HepG2 (cell line): Measurements from ENCODE around the gene UBQLN1. TPM values are rescaled to one million over a fixed set of nuclear protein-coding genes. Genes with fewer than 3 reads are reported as not detected.

ENCODE experiments used
- ATAC-seq: fragments of 200-7000 bp; cut with Tn5 transposase; 3 replicates; pipeline ENCODE4 v1.9.1; 2020; ENCODE audit warnings: mild to moderate bottlenecking, moderate library complexity
- BruUV-seq: library from RNA; stranded (reverse); fragments of 400-500 nt; replicated peaks from 2 replicates; lab custom pipeline; 2021; lab: Mats Ljungman, UMichigan
- CTCF ChIA-PET: fragments of 300-600 bp; formaldehyde crosslinking; extraction: SDS; loops from one replicate; lab custom pipeline; 2021; ENCODE audit warnings: low total read pairs, inconsistent platforms, low intra/inter-chr PET ratio; lab: Yijun Ruan, JAX
- POLR2A ChIA-PET: fragments of 350-600 bp; sonication (Branson Sonifier 250); formaldehyde crosslinking; loops from one replicate; lab custom pipeline; 2020; ENCODE audit warnings: antibody characterized with exemption, inconsistent platforms; lab: Yijun Ruan, JAX
- DNase-seq: peaks from one replicate; pipeline ENCODE4 v3.0.0-alpha.2; 2015; ENCODE audit warnings: low spot score
- FAIRE-seq: peaks from 3 replicates; lab custom pipeline; 2011; peaks lifted over from hg19 to GRCh38; lab: Jason Lieb, UNC
- H2AFZ ChIP-seq: one replicate; pipeline ENCODE4 v1.6.1; 2011; ENCODE audit warnings: low read length, inconsistent platforms
- H3K27ac ChIP-seq: fragments of 300-600 bp; 3 replicates; pipeline ENCODE4 v1.8.0; 2011; ENCODE audit warnings: mixed run types, mild to moderate bottlenecking, mixed read lengths, low read length, inconsistent platforms; ENCODE audit not compliant: insufficient read depth; ENCODE audit errors: extremely low read length
- H3K27me3 ChIP-seq, 2 experiments: fragments of 200-600 bp in 1 of 2; 2 replicates in 1 of 2; 3 replicates in 1 of 2; pipeline versions ENCODE4 v1.6.0 to v1.8.0; 2011; ENCODE audit warnings: low read length in 2 of 2, mild to moderate bottlenecking in 2 of 2, moderate library complexity in 2 of 2, inconsistent platforms in 1 of 2; ENCODE audit not compliant: insufficient read depth in 2 of 2, control insufficient read depth in 1 of 2
- H3K36me3 ChIP-seq, 2 experiments: fragments of 200-600 bp in 1 of 2; replicated peaks in 1 of 2; 2 replicates in 1 of 2; 3 replicates in 1 of 2; pipeline versions ENCODE4 v1.5.1 to v1.8.0; 2011; ENCODE audit warnings: low read length in 2 of 2, inconsistent platforms in 1 of 2; ENCODE audit not compliant: insufficient read depth in 2 of 2, control insufficient read depth in 1 of 2
- H3K4me1 ChIP-seq: 2 replicates; pipeline ENCODE4 v1.5.1; 2012; ENCODE audit warnings: low read length, inconsistent platforms; ENCODE audit not compliant: insufficient read depth
- H3K4me2 ChIP-seq: 2 replicates; pipeline ENCODE4 v1.6.0; 2011; ENCODE audit warnings: low read depth, low read length, inconsistent platforms
- H3K4me3 ChIP-seq, 3 experiments: fragments of 200-600 bp in 1 of 3; sonication (generic), shearing (Covaris generic) in 1 of 3; replicated peaks in 1 of 3; 2 replicates each; pipeline ENCODE4 v1.5.1; 2011 to 2016; ENCODE audit warnings: low read length in 3 of 3, inconsistent platforms in 2 of 3, low read depth in 2 of 3, mild to moderate bottlenecking in 2 of 3, control low read depth in 1 of 3, mixed read lengths in 1 of 3; ENCODE audit not compliant: insufficient read depth in 1 of 3
- H3K79me2 ChIP-seq: one replicate; pipeline ENCODE4 v1.6.1; 2011; ENCODE audit warnings: low read length, inconsistent platforms; ENCODE audit not compliant: insufficient read depth
- H3K9ac ChIP-seq: 2 replicates; pipeline ENCODE4 v1.6.0; 2011; ENCODE audit warnings: mild to moderate bottlenecking, low read depth, low read length, inconsistent platforms; ENCODE audit not compliant: insufficient read depth
- H3K9me3 ChIP-seq: 2 replicates; pipeline ENCODE4 v1.5.1; 2012; ENCODE audit warnings: mild to moderate bottlenecking, low read length
- H4K20me1 ChIP-seq: 2 replicates; pipeline ENCODE4 v1.6.0; 2011; ENCODE audit warnings: inconsistent platforms, mild to moderate bottlenecking, low read length, moderate library complexity; ENCODE audit not compliant: insufficient read depth
- HDAC6 ChIP-seq: fragments of 200-600 bp; sonication (generic); IDR thresholded peaks from 2 replicates; pipeline ENCODE4 v1.7.0; 2017; ENCODE audit warnings: mild to moderate bottlenecking, antibody characterized with exemption, low read length, low read depth
- HNRNPK ChIP-seq: fragments of 200-400 bp; formaldehyde crosslinking; IDR thresholded peaks from 2 replicates; pipeline ENCODE4 v1.6.1; 2018; ENCODE audit warnings: low read length, low read depth, moderate library complexity, mild to moderate bottlenecking; ENCODE audit not compliant: poor library complexity, severe bottlenecking
- HOMEZ ChIP-seq: IDR thresholded peaks from 2 replicates; pipeline ENCODE4 v1.6.1; 2016; ENCODE audit warnings: low read depth
- MTF2 ChIP-seq: sonication (generic); formaldehyde crosslinking; IDR thresholded peaks from 2 replicates; pipeline ENCODE4 v1.5.0; 2020; ENCODE audit warnings: missing genetic modification reagents, borderline replicate concordance
- MXD1 ChIP-seq: sonication (generic); formaldehyde crosslinking; IDR thresholded peaks from 2 replicates; pipeline ENCODE4 v1.4.0; 2020; ENCODE audit warnings: mild to moderate bottlenecking, missing genetic modification reagents
- NCOA2 ChIP-seq: sonication (generic); formaldehyde crosslinking; IDR thresholded peaks from 2 replicates; pipeline ENCODE4 v1.8.0; 2022; ENCODE audit warnings: inconsistent platforms
- PCBP1 ChIP-seq: fragments of 200-400 bp; formaldehyde crosslinking; IDR thresholded peaks from 2 replicates; pipeline ENCODE4 v1.6.1; 2017; ENCODE audit warnings: mild to moderate bottlenecking, low read depth, low read length, borderline replicate concordance
- PRMT3 ChIP-seq: sonication (generic); formaldehyde crosslinking; IDR thresholded peaks from 2 replicates; pipeline ENCODE4 v1.8.1; 2022; ENCODE audit warnings: low read depth, mild to moderate bottlenecking, moderate library complexity, missing genetic modification reagents, borderline replicate concordance
- RBM22 ChIP-seq: fragments of 200-400 bp; formaldehyde crosslinking; optimal IDR thresholded peaks from 2 replicates; pipeline ENCODE3; 2017; ENCODE audit warnings: mild to moderate bottlenecking, low read length, moderate library complexity
- SOX5 ChIP-seq: IDR thresholded peaks from 2 replicates; pipeline ENCODE4 v1.6.1; 2016; ENCODE audit warnings: borderline replicate concordance
- TP53 ChIP-seq: sonication (generic); formaldehyde crosslinking; conservative IDR thresholded peaks from 2 replicates; pipeline ENCODE4 v1.4.0; 2020; ENCODE audit warnings: missing genetic modification reagents
- ZBTB1 ChIP-seq: sonication (generic); formaldehyde crosslinking; IDR thresholded peaks from 2 replicates; pipeline ENCODE4 v1.4.0; 2020; ENCODE audit warnings: missing genetic modification reagents, borderline replicate concordance
- ZFP36L2 ChIP-seq: sonication (generic); formaldehyde crosslinking; IDR thresholded peaks from 2 replicates; pipeline ENCODE4 v1.4.0; 2020; ENCODE audit warnings: missing genetic modification reagents
- ZNF160 ChIP-seq: sonication (generic); formaldehyde crosslinking; IDR thresholded peaks from 2 replicates; pipeline ENCODE4 v1.8.0; 2022; ENCODE audit warnings: mild to moderate bottlenecking, inconsistent platforms, missing genetic modification reagents
- ZNF260 ChIP-seq: sonication (generic); formaldehyde crosslinking; IDR thresholded peaks from 2 replicates; pipeline ENCODE4 v1.4.0; 2020; ENCODE audit warnings: missing genetic modification reagents, low read depth, mild to moderate bottlenecking, borderline replicate concordance
- ZNF34 ChIP-seq: sonication (generic); formaldehyde crosslinking; IDR thresholded peaks from 2 replicates; pipeline ENCODE4 v1.4.0; 2020; ENCODE audit warnings: mild to moderate bottlenecking, missing genetic modification reagents, borderline replicate concordance
- ZNF672 ChIP-seq: sonication (generic); formaldehyde crosslinking; IDR thresholded peaks from 2 replicates; pipeline ENCODE4 v1.8.1; 2022; ENCODE audit warnings: missing genetic modification reagents
- WGBS: methylation state at CpG from one replicate; pipeline ENCODE4 v1.1.6; 2017; ENCODE audit warnings: low lambda C conversion rate; 5-methylcytosine and 5-hydroxymethylcytosine counted together
- in situ Hi-C: cut with HindIII; loops from 2 replicates; pipeline ENCODE4 v1.10.0; 2017; ENCODE audit warnings: low pct_unique_long_range_greater_than_20kb; ENCODE audit not compliant: extremely low pct_ligation_motif_present
- intact Hi-C: fragments of 100-400 bp; cut with micrococcal nuclease; formaldehyde crosslinking; loops from one replicate; pipeline ENCODE4 v1.10.0; 2022; ENCODE audit not compliant: unreplicated experiment
- polyA plus RNA-seq, 8 experiments: library from polyadenylated mRNA; depleted of rRNA in 3 of 8; stranded (reverse) in 7 of 8; unstranded in 1 of 8; fragments of >200 nt; fragmentation: Illumina TruSeq in 4 of 8; extraction: Trizol in 4 of 8; gene quantifications; 2 replicates each; pipeline versions ENCODE4 v1.2.1 to v1.2.3, GENCODE V29; 2011 to 2016; ENCODE audit warnings: low read depth in 4 of 8, missing spikeins in 1 of 8, mixed read lengths in 1 of 8; ENCODE audit not compliant: insufficient read depth in 1 of 8
- total RNA-seq, 5 experiments: library from RNA; depleted of rRNA; stranded (reverse); fragments of >200 nt; fragmentation: Illumina TruSeq; extraction: Trizol; gene quantifications; 2 replicates each; pipeline ENCODE4 v1.2.3, GENCODE V29; 2016; ENCODE audit warnings: low read depth in 1 of 5

Gene UBQLN1
- total and polyA plus RNA-seq, 2 of the 13 experiments (the other 11 are each of a cell fraction or from before 2014, with no cell fraction given) = 78.1 to 83.8 TPM

- H3K27ac ChIP-seq = no peak overlapping the region
- in situ Hi-C loops = no loop called here
- peaks cover 0 to 6% of the 10 kb centered on the region in 2 experiments; a peak in 3 of 5 replicates for H3K36me3 ChIP-seq
- no peak overlapping the region for H3K9ac ChIP-seq
- H3K4me2 ChIP-seq = no peak overlapping the region
- no peaks in the 10 kb centered on the region for H3K9me3 ChIP-seq
- no peak for FAIRE-seq
- no peak for ATAC-seq
- intact Hi-C loops = no loop called here
- no peaks in the 10 kb centered on the region for H3K27me3 ChIP-seq
- no peaks in the 10 kb centered on the region for H3K79me2 ChIP-seq
- no TSS peak for BruUV-seq
- no peak overlapping the region for H2AFZ ChIP-seq
- H3K4me3 ChIP-seq = no peak overlapping the region
- H3K4me1 ChIP-seq = no peaks in the 10 kb centered on the region
- H4K20me1 ChIP-seq = no peaks in the 10 kb centered on the region
- CTCF ChIA-PET = interaction anchor here (3.8 kb wide), 1 partner anchor 25 kb away, joined by 51 read pairs; the partner anchor contains the start of gene IDNK
- POLR2A ChIA-PET = interaction anchor here (1.2 kb wide), 1 partner anchor 26 kb away, joined by 4 read pairs; no protein-coding TSS in a partner anchor
- 98% methylated on average over 6 of the region's 8 CpGs for WGBS
- TF ChIP-seq RBM22 (peak; percentile 47), NCOA2 (CRISPR knock-in tag) (no peak), HNRNPK (peak; percentile 84), TP53 (CRISPR knock-in tag) (no peak), ZFP36L2 (no peak), PCBP1 (0 out of 2 replicates have a peak, but pooled peaks have one; percentile 59)
- DNase-seq = no peak
These were observed 61.1 kb downstream of the UBQLN1 start for GRCh38 chr9:83646500-83647239.

- POLR2A ChIA-PET = interaction anchor here (0.8 to 3.1 kb wide), 2 partner anchors 13 to 20 kb away, joined by 3 to 10 read pairs; partner anchors contain the start of gene IDNK
- no peaks in the 10 kb centered on the region for H3K79me2 ChIP-seq
- CTCF ChIA-PET = no interaction called here
- H2AFZ ChIP-seq = no peak overlapping the region
- ATAC-seq (peak; percentile 81), FAIRE-seq (no peak), DNase-seq (no peak)
- intact Hi-C loops (no loop called here), in situ Hi-C loops (no loop called here)
- no peak overlapping the region for H3K4me3 ChIP-seq
- H3K9ac ChIP-seq = no peak overlapping the region
- H3K27ac ChIP-seq = no peak overlapping the region
- no peaks in the 10 kb centered on the region for H4K20me1 ChIP-seq
- no peaks in the 10 kb centered on the region for H3K27me3 ChIP-seq
- WGBS = 86% methylated on average over 4 of the region's 4 CpGs
- no TSS peak for BruUV-seq
- no peaks in the 10 kb centered on the region for H3K9me3 ChIP-seq
- H3K4me2 ChIP-seq = no peak overlapping the region
- H3K36me3 ChIP-seq = peaks cover 3 to 4% of the 10 kb centered on the region in 2 experiments; a peak in 3 of 5 replicates
- peaks cover 3% of the 10 kb centered on the region for H3K4me1 ChIP-seq
- TF ChIP-seq HOMEZ = no peak
- TF ChIP-seq ZBTB1 (CRISPR knock-in tag) = no peak
- no peak for TF ChIP-seq ZNF260
- no peak for TF ChIP-seq SOX5 (CRISPR knock-in tag)
- no peak for TF ChIP-seq MXD1 (CRISPR knock-in tag)
- TF ChIP-seq ZNF672 (CRISPR knock-in tag) = no peak
- TF ChIP-seq PRMT3 (CRISPR knock-in tag) = no peak
- no peak for TF ChIP-seq ZNF34 (CRISPR knock-in tag)
- no peak for TF ChIP-seq ZNF160 (CRISPR knock-in tag)
- TF ChIP-seq HDAC6 = no peak
- no peak for TF ChIP-seq MTF2 (CRISPR knock-in tag)
These were observed 65.0 kb downstream of the UBQLN1 start for GRCh38 chr9:83642793-83643192.
